Ishikawa (cell line): Measurements from ENCODE around the gene IER5L.

Experiments used
- CEBPB ChIP-seq: IDR thresholded peaks from 2 replicates; pipeline ENCODE4 v1.6.1; 2012
- CREB1 ChIP-seq: IDR thresholded peaks from 2 replicates; pipeline ENCODE4 v1.6.1; 2012; ENCODE audit warnings: low read depth
- EGR1 ChIP-seq: IDR thresholded peaks from 2 replicates; pipeline ENCODE4 v1.6.1; 2012
- EP300 ChIP-seq: IDR thresholded peaks from 2 replicates; pipeline ENCODE4 v1.6.1; 2012; ENCODE audit warnings: borderline replicate concordance
- MAX ChIP-seq: IDR thresholded peaks from 2 replicates; pipeline ENCODE4 v1.6.1; 2012
- RAD21 ChIP-seq: IDR thresholded peaks from 2 replicates; pipeline ENCODE4 v1.6.1; 2012; ENCODE audit warnings: low read depth
- REST ChIP-seq: IDR thresholded peaks from 2 replicates; pipeline ENCODE4 v1.6.1; 2012; ENCODE audit warnings: low read depth, mild to moderate bottlenecking
- TCF12 ChIP-seq: IDR thresholded peaks from 2 replicates; pipeline ENCODE4 v1.6.1; 2012; ENCODE audit warnings: low read depth
- USF1 ChIP-seq: IDR thresholded peaks from 2 replicates; pipeline ENCODE4 v1.6.1; 2012

- no peak for TF ChIP-seq TCF12
- TF ChIP-seq RAD21, result no peak
- TF ChIP-seq CREB1, result no peak
- no peak for TF ChIP-seq MAX
- no peak for TF ChIP-seq EGR1
- TF ChIP-seq REST, result no peak
- no peak for TF ChIP-seq CEBPB
- no peak for TF ChIP-seq EP300
- no peak for TF ChIP-seq USF1
These were observed 49.8 kb upstream of the IER5L start for GRCh38 chr9:129227843-129228189.
